Osteoblast (primary cell): Measurements from ENCODE around the gene ZFR2. TPM values are rescaled to one million over a fixed set of nuclear protein-coding genes. Genes with fewer than 3 reads are reported as not detected.

Source experiments
- DNase-seq: peaks from one replicate; pipeline ENCODE4 v3.0.0; 2011; ENCODE audit warnings: low spot score, mixed read lengths; ENCODE audit not compliant: insufficient read length; ENCODE audit errors: missing footprints
- H2AFZ ChIP-seq: 2 replicates; pipeline ENCODE4 v1.6.0; 2011; ENCODE audit warnings: mild to moderate bottlenecking, low read length
- H3K27ac ChIP-seq: 2 replicates; pipeline ENCODE4 v1.5.1; 2011; ENCODE audit warnings: mild to moderate bottlenecking, low read depth, low read length, moderate library complexity
- H3K27me3 ChIP-seq: 2 replicates; pipeline ENCODE4 v1.6.0; 2012; ENCODE audit warnings: mild to moderate bottlenecking, control low read depth, inconsistent platforms, low read length, moderate library complexity; ENCODE audit not compliant: insufficient read depth
- H3K36me3 ChIP-seq: 2 replicates; pipeline ENCODE4 v1.5.1; 2011; ENCODE audit warnings: mild to moderate bottlenecking, low read length, control low read depth, moderate library complexity; ENCODE audit not compliant: insufficient read depth
- H3K4me1 ChIP-seq: 2 replicates; pipeline ENCODE4 v1.5.1; 2011; ENCODE audit warnings: mild to moderate bottlenecking, low read length, control low read depth, moderate library complexity; ENCODE audit not compliant: insufficient read depth
- H3K4me2 ChIP-seq: 2 replicates; pipeline ENCODE4 v1.6.0; 2011; ENCODE audit warnings: mild to moderate bottlenecking, low read length; ENCODE audit not compliant: insufficient read depth
- H3K4me3 ChIP-seq: fragments of 200-600 bp; sonication (generic); 3 replicates; pipeline ENCODE4 v1.5.1; 2012; ENCODE audit warnings: mild to moderate bottlenecking, low read length, inconsistent platforms; ENCODE audit not compliant: insufficient read depth
- H3K79me2 ChIP-seq: 2 replicates; pipeline ENCODE4 v1.6.0; 2012; ENCODE audit warnings: mild to moderate bottlenecking, low read length, control low read depth, inconsistent platforms; ENCODE audit not compliant: insufficient read depth
- H3K9me3 ChIP-seq: 2 replicates; pipeline ENCODE4 v1.5.1; 2011; ENCODE audit warnings: low read depth, low read length, control low read depth
- H4K20me1 ChIP-seq: 2 replicates; pipeline ENCODE4 v1.6.0; 2012; ENCODE audit warnings: mild to moderate bottlenecking, low read length, control low read depth; ENCODE audit not compliant: insufficient read depth
- total RNA-seq: library from RNA; depleted of rRNA; stranded (reverse); fragments of >200 nt; gene quantifications from 2 replicates; pipeline ENCODE4 v1.2.3, GENCODE V29; 2012
- TF ChIP-seq, protein P1 (sequence below): IDR thresholded peaks from 2 replicates; pipeline ENCODE4 v1.5.1; 2011; ENCODE audit warnings: mild to moderate bottlenecking, low read depth, low read length, moderate library complexity; ENCODE audit errors: extremely low read depth

The ZFR2 gene
- total RNA-seq, 1 donor, result not detected

DNA sequence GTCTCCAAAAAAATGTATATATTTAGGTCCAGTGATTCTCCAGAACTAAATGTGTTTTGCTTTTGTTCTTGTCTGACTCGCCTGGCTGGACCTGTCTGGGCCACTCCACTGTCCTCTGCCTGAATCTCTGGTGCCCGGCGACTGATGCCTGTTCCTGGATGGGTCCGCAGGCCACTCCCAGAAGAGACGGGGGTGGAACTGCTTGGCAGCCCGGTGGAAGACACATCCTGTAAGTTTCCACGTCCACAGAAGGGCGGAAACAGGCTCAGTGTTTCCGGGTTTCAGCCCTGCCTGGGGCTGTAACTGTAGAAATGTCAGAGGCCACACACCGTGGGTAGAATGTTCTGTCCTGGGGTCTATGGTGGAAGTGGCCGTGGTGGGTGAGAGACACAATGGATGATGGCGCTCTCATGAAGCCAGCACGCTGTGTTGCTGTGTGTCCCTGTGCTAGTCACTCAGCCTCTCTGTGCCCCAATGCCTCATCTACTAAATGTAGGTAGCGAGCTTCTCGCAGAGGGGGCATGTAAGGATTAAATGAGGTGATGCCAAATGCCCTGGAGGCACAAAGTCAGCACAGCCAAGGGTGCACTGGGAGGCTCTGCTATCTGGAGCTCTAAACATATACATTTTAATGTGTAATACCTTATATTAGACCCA, 33.6 kb upstream of the ZFR2 start:
- Histone ChIP-seq H3K9me3 (no peaks in the 10 kb centered on the region), H3K4me2 (no peak overlapping the region), H3K4me1 (no peaks in the 10 kb centered on the region), H3K4me3 (no peak overlapping the region), H3K27me3 (peaks cover 2% of the 10 kb centered on the region), H3K27ac (no peak overlapping the region), H2AFZ (no peak overlapping the region), H3K36me3 (no peaks in the 10 kb centered on the region), H4K20me1 (no peaks in the 10 kb centered on the region), H3K79me2 (no peaks in the 10 kb centered on the region)
- DNase-seq, result peak; percentile 35
- TF ChIP-seq, protein P1, sequence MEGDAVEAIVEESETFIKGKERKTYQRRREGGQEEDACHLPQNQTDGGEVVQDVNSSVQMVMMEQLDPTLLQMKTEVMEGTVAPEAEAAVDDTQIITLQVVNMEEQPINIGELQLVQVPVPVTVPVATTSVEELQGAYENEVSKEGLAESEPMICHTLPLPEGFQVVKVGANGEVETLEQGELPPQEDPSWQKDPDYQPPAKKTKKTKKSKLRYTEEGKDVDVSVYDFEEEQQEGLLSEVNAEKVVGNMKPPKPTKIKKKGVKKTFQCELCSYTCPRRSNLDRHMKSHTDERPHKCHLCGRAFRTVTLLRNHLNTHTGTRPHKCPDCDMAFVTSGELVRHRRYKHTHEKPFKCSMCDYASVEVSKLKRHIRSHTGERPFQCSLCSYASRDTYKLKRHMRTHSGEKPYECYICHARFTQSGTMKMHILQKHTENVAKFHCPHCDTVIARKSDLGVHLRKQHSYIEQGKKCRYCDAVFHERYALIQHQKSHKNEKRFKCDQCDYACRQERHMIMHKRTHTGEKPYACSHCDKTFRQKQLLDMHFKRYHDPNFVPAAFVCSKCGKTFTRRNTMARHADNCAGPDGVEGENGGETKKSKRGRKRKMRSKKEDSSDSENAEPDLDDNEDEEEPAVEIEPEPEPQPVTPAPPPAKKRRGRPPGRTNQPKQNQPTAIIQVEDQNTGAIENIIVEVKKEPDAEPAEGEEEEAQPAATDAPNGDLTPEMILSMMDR, result no peak

DNA sequence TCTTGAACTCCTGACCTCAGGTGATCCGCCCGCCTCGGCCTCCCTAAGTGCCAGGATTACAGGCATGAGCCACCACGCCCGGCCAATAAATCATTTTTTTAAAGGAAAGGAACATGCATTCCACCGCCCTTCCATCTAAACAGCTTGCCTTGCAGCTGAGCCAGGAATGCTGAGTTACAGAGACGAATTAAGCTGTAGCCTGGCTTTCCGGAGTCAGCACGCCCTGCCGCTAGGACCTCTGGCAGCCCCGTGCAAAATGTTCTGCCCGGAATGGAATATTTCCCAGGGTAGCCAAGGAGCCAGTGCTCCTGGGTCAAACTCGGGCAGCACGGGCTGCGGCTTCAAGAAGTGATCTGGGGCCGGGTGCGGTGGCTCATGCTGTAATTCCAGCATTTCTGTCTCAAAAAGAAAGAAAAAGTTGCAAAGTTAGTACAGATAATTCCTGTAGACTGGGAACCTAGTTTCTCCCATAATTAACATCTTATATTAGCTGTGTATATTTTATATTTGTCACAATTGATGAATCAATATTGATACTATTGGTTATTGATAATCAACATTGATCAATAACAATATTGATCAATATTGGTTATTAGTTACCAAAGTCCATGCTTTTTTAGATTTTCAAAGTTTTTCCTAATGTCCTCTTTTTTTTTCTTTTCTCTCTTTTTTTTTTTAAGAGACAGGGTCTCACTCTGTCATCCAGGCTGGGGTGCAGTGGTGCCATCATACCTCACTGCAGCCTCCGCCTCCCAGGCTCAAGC, 30.9 kb upstream of the ZFR2 start:
- TF ChIP-seq, protein P1, result no peak
- peak; percentile 4 for DNase-seq
- H3K4me2 ChIP-seq, result no peak overlapping the region

DNA sequence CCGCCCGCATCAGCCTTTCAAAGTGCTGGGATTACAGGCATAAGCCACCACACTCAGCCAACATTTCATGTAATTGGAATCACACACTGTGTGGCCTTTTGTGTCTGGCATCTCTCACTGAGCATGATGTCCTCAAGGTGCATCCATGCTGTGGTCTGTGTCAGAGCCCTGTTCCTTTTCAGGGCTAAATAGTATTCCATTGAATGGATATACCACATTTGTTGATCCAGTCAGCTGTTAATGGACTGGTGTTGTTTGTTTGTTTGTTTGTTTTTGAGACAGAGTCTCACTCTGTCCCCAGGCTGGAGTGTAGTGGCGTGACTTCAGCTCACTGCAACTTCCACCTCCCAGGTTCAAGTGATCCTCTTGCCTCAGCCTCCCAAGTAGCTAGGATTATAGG, 29.6 kb upstream of the ZFR2 start:
- H3K27me3 ChIP-seq, result peaks cover 2% of the 10 kb centered on the region
- H3K27ac ChIP-seq, result no peak overlapping the region
- no peaks in the 10 kb centered on the region for H3K4me1 ChIP-seq
- no peaks in the 10 kb centered on the region for H3K36me3 ChIP-seq
- H3K9me3 ChIP-seq, result no peaks in the 10 kb centered on the region
- H3K79me2 ChIP-seq, result no peaks in the 10 kb centered on the region
- DNase-seq, result no peak
- H3K4me3 ChIP-seq, result no peak overlapping the region
- TF ChIP-seq, protein P1, result no peak
- no peak overlapping the region for H2AFZ ChIP-seq
- H3K4me2 ChIP-seq, result no peak overlapping the region
- H4K20me1 ChIP-seq, result no peaks in the 10 kb centered on the region

More for the DNA sequence above, 30.9 kb upstream of the ZFR2 start:
- H3K36me3 ChIP-seq, result no peaks in the 10 kb centered on the region
- no peak overlapping the region for H3K27ac ChIP-seq
- H3K4me1 ChIP-seq, result no peaks in the 10 kb centered on the region
- no peak overlapping the region for H3K4me3 ChIP-seq
- H2AFZ ChIP-seq, result no peak overlapping the region
- no peaks in the 10 kb centered on the region for H3K79me2 ChIP-seq
- no peaks in the 10 kb centered on the region for H4K20me1 ChIP-seq
- peaks cover 2% of the 10 kb centered on the region for H3K27me3 ChIP-seq
- no peaks in the 10 kb centered on the region for H3K9me3 ChIP-seq

GRCh38 chr19:3897936-3898335, 29.1 kb upstream of the ZFR2 start:
- Histone ChIP-seq H3K27ac (no peak overlapping the region), H3K4me2 (no peak overlapping the region), H3K36me3 (no peaks in the 10 kb centered on the region), H3K27me3 (peaks cover 2% of the 10 kb centered on the region), H3K4me3 (no peak overlapping the region), H3K9me3 (no peaks in the 10 kb centered on the region), H4K20me1 (no peaks in the 10 kb centered on the region), H3K79me2 (no peaks in the 10 kb centered on the region), H3K4me1 (no peaks in the 10 kb centered on the region), H2AFZ (no peak overlapping the region)
- TF ChIP-seq, protein P1, result no peak
- no peak for DNase-seq
